Activated CD8-positive, alpha-beta T cell treated with anti-CD3 and anti-CD28 coated beads for 36 hours (primary cell): ENCODE measurements around the gene PIK3R3. TPM values are rescaled to one million over a fixed set of nuclear protein-coding genes. Genes with fewer than 3 reads are reported as not detected.

Experiments used
- ATAC-seq: fragments of 200-7000 bp; cut with Tn5 transposase; one replicate; pipeline ENCODE4 v1.10.0; 2021; ENCODE audit warnings: mild to moderate bottlenecking, moderate library complexity
- CTCF ChIA-PET: fragments of 350-600 bp; sonication (Branson Sonifier 250); formaldehyde crosslinking; loops from one replicate; lab custom pipeline; 2021; ENCODE audit warnings: antibody characterized with exemption; lab: Charles Lee
- POLR2A ChIA-PET: fragments of 350-600 bp; sonication (Branson Sonifier 250); formaldehyde crosslinking; loops from one replicate; lab custom pipeline; 2021; ENCODE audit warnings: antibody characterized with exemption; lab: Charles Lee
- DNase-seq: peaks from one replicate; pipeline ENCODE4 v3.0.0-alpha.2; 2020
- H3K27ac Mint-ChIP-seq: one replicate; pipeline ENCODE4 v1.8.0; 2021; ENCODE audit warnings: mild to moderate bottlenecking, mixed read lengths
- H3K27me3 Mint-ChIP-seq: one replicate; pipeline ENCODE4 v1.8.0; 2021; ENCODE audit warnings: mixed read lengths
- H3K36me3 Mint-ChIP-seq: one replicate; pipeline ENCODE4 v1.8.0; 2021; ENCODE audit warnings: low read depth, mixed read lengths
- H3K4me1 Mint-ChIP-seq: one replicate; pipeline ENCODE4 v1.8.0; 2021; ENCODE audit warnings: low read depth, mixed read lengths
- H3K4me3 Mint-ChIP-seq: one replicate; pipeline ENCODE4 v1.8.0; 2021; ENCODE audit warnings: mild to moderate bottlenecking, moderate library complexity, mixed read lengths
- H3K9me3 Mint-ChIP-seq: one replicate; pipeline ENCODE4 v1.8.0; 2021; ENCODE audit warnings: mixed read lengths
- CTCF ChIP-seq: fragments of 200-600 bp; IDR thresholded peaks from one replicate; pipeline ENCODE4 v1.8.0; 2022; ENCODE audit warnings: antibody characterized with exemption, mild to moderate bottlenecking
- intact Hi-C: fragments of 100-400 bp; cut with micrococcal nuclease; formaldehyde crosslinking; loops from one replicate; pipeline ENCODE4 v1.10.0; 2022
- total RNA-seq, 2 experiments: library from RNA; stranded (reverse); gene quantifications; one replicate each; pipeline ENCODE4 v1.2.3, GENCODE V29; 2021

The PIK3R3 gene
- total RNA-seq, 2 experiments from 2014 or later, result 1.3 to 1.4 TPM

- ATAC-seq (no peak), DNase-seq (no peak)
- TF ChIP-seq CTCF, result no peak
- H3K27me3 Mint-ChIP-seq, result no peaks in the 10 kb centered on the region
- no peak overlapping the region for H3K27ac Mint-ChIP-seq
- intact Hi-C loops, result no loop called here
- POLR2A ChIA-PET, result no interaction called here
- H3K9me3 Mint-ChIP-seq, result no peaks in the 10 kb centered on the region
- H3K4me3 Mint-ChIP-seq, result no peak overlapping the region
- peaks cover 16% of the 10 kb centered on the region for H3K36me3 Mint-ChIP-seq
- CTCF ChIA-PET, result interaction anchor here (1.3 to 2.0 kb wide), 2 partner anchors 14 to 213 kb away, joined by 3 to 6 read pairs; no protein-coding TSS in a partner anchor
- no peaks in the 10 kb centered on the region for H3K4me1 Mint-ChIP-seq
Measured at GRCh38 chr1:46010611-46011010, 121.8 kb downstream of the PIK3R3 start.

DNA sequence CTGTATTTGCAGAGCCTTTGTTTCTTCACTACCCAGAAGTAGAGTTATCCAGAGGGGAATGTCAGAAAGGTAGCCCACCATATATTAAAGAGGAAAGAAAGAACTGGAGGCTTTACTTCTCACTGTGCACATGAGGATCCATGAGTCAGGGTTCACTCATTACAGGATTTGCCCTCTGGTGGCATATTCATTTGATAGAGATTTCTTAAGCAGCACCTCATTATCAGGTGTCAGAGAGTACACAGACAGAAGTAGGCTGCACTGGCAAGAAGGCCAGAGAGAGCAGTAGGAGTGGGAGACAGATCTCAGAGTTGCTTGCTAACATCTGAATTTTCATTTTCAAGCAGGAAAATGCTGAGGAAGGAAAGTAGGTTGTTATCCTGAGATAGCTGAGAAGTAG, 123.8 kb downstream of the PIK3R3 start:
- H3K9me3 Mint-ChIP-seq, result no peaks in the 10 kb centered on the region
- DNase-seq (no peak), ATAC-seq (no peak)
- intact Hi-C loops, result no loop called here
- ChIA-PET POLR2A (no interaction called here), CTCF (no interaction called here)
- no peaks in the 10 kb centered on the region for H3K4me1 Mint-ChIP-seq
- H3K27me3 Mint-ChIP-seq, result no peaks in the 10 kb centered on the region
- peaks cover 21% of the 10 kb centered on the region for H3K36me3 Mint-ChIP-seq
- H3K27ac Mint-ChIP-seq, result no peak overlapping the region
- no peak overlapping the region for H3K4me3 Mint-ChIP-seq
- TF ChIP-seq CTCF, result no peak

GRCh38 chr1:46005594-46005993, 126.8 kb downstream of the PIK3R3 start:
- Mint-ChIP-seq H3K27me3 (no peaks in the 10 kb centered on the region), H3K27ac (no peak overlapping the region), H3K36me3 (peaks cover 16% of the 10 kb centered on the region), H3K4me1 (no peaks in the 10 kb centered on the region), H3K4me3 (no peak overlapping the region), H3K9me3 (no peaks in the 10 kb centered on the region)
- ATAC-seq (no peak), DNase-seq (no peak)
- ChIA-PET CTCF (no interaction called here), POLR2A (no interaction called here)
- intact Hi-C loops, result no loop called here
- no peak for TF ChIP-seq CTCF

GRCh38 chr1:46004492-46004891, 127.9 kb downstream of the PIK3R3 start:
- ChIA-PET CTCF (interaction anchor here (0.6 kb wide), 1 partner anchor 19 kb away, joined by 3 read pairs; no protein-coding TSS in a partner anchor), POLR2A (no interaction called here)
- Mint-ChIP-seq H3K4me1 (no peaks in the 10 kb centered on the region), H3K4me3 (no peak overlapping the region), H3K27me3 (no peaks in the 10 kb centered on the region), H3K27ac (no peak overlapping the region), H3K36me3 (peaks cover 12% of the 10 kb centered on the region), H3K9me3 (no peaks in the 10 kb centered on the region)
- TF ChIP-seq CTCF, result no peak
- ATAC-seq, result no peak
- no peak for DNase-seq
- intact Hi-C loops, result no loop called here

- POLR2A ChIA-PET, result no interaction called here
- no peak for DNase-seq
- Mint-ChIP-seq H3K36me3 (peaks cover 10% of the 10 kb centered on the region), H3K27ac (no peak overlapping the region), H3K4me1 (no peaks in the 10 kb centered on the region), H3K27me3 (no peaks in the 10 kb centered on the region), H3K9me3 (no peaks in the 10 kb centered on the region), H3K4me3 (no peak overlapping the region)
- CTCF ChIA-PET, result no interaction called here
- intact Hi-C loops, result no loop called here
- no peak for ATAC-seq
- TF ChIP-seq CTCF, result no peak
Measured at GRCh38 chr1:46003315-46003714, 129.1 kb downstream of the PIK3R3 start.
